ENCODE measurements around the gene CCDC89.

CCDC89 gene

DNA sequence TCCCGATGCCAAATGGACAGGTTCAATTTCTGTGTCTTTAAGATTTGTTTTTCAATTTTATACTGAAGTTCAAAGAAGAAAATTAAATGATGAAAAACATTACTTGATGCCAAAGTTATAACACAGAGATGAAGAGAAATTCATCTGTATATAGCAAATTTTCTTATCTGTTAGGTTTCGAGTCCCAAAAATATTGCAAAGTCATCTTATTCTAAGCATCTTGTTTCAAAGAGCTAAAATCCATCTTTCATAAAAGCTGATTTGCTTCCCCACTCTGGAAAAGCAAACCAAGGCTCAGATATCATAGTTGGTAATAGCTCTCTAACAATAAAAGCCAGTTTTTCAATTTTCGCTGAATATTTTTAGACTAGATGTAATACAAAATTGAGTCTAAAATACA, 19.0 kb upstream of the CCDC89 start:
- no peak overlapping the region for H3K27ac ChIP-seq
- TF ChIP-seq, protein P1, sequence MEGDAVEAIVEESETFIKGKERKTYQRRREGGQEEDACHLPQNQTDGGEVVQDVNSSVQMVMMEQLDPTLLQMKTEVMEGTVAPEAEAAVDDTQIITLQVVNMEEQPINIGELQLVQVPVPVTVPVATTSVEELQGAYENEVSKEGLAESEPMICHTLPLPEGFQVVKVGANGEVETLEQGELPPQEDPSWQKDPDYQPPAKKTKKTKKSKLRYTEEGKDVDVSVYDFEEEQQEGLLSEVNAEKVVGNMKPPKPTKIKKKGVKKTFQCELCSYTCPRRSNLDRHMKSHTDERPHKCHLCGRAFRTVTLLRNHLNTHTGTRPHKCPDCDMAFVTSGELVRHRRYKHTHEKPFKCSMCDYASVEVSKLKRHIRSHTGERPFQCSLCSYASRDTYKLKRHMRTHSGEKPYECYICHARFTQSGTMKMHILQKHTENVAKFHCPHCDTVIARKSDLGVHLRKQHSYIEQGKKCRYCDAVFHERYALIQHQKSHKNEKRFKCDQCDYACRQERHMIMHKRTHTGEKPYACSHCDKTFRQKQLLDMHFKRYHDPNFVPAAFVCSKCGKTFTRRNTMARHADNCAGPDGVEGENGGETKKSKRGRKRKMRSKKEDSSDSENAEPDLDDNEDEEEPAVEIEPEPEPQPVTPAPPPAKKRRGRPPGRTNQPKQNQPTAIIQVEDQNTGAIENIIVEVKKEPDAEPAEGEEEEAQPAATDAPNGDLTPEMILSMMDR (conservative IDR thresholded peaks at IDR 0.05) = no peak

DNA sequence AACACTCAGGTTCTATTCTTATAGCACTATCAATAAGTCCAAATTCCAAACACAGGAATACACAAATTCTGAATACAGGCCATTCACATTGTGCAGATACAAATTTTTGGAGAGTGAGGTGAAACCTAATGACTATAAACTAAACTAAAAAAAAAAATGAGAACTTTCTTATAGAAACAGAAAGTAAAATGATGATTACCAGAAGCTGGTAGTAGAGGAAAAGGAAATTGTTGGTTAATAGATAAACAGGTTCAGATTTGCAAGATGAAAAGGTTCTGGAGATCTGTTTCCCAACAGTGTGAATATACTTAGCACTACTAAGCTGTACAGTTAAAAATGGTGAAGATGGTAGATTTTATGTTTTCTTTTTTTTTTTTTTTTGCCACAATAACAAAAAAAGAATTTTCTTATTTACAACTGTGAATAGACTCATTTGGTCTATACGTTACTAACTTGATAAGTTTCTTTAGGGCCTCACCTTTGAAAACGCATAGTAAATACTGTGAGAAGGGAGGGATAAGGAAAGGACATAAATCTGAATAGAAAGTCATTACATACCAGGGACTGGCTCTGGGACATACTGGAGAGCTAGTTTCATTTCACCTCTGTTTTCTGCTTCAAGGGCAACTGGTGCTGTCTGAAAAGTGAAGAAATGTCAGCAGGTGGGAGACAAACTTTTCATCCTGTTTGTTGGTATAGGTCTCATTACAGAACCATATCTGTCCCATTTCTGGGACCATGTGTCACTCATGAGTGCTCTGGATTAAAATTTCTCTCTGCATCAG, 14.2 kb upstream of the CCDC89 start:
- TF ChIP-seq, protein P1 (conservative IDR thresholded peaks at IDR 0.05) = no peak

DNA sequence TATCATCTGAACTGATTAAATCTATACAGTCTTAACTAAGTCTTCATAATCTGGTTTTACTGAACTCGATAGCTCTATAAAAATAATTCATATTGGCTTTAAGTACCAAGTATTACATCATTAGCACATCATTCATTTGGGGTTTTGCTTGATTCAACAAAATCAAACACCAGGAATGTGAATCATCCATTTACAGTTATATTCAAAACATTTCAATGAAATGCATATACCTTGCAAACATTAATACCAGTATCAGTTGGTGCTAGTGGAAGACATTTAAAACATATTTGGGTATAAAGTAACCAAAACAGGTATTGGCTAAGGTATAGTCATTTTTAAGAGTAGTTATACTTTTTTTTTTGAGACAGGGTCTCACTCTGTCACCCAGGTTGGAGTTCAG, 12.2 kb upstream of the CCDC89 start:
- TF ChIP-seq, protein P1 (conservative IDR thresholded peaks at IDR 0.05) = no peak

More for the DNA sequence above, 14.2 kb upstream of the CCDC89 start:
- no peak overlapping the region for H3K27ac ChIP-seq

DNA sequence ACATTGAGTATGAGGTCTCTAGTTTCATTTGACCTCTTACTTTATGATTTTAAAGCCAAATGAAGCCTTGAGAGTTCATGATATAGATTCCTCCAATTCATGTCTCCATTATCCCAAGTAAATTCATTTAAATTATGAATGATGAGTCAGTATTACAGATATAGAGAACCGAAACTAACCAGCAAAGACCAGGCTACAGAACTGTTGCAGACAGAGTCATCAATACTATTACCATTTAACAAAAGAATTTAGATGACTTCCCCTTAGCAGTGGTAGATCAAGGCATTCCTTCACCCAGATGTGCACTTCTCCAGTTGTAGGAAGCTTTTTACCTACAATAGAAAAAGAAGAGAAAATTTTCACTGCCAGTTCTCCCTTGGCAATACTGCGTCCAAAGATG, 11.8 kb upstream of the CCDC89 start:
- no peak overlapping the region for H3K27ac ChIP-seq
- TF ChIP-seq, protein P1 (conservative IDR thresholded peaks at IDR 0.05) = no peak

More for the DNA sequence above, 12.2 kb upstream of the CCDC89 start:
- no peak overlapping the region for H3K27ac ChIP-seq

DNA sequence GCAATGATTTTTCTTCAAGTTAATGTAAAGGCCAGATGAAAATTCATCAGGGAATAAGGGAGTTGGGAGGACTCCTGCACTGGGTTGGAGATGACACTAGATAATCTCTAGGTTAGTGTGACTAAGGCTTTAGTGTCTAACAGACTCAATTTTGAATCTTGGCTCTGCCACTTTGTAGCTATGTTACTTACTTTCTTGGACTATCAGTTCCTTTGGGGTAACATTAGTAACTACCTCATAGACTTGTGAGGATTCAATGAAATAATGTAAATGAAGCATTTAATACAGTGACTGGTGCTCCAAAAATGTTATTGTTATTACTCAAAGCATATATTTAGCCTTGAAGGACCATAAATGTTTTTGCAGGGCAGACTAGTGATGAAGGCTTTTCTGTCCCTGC, 9.6 kb upstream of the CCDC89 start:
- peak overlapping the region; percentile 21; the same call in 1 of the 2 replicates for H3K27ac ChIP-seq
- TF ChIP-seq, protein P1 (conservative IDR thresholded peaks at IDR 0.05) = no peak

DNA sequence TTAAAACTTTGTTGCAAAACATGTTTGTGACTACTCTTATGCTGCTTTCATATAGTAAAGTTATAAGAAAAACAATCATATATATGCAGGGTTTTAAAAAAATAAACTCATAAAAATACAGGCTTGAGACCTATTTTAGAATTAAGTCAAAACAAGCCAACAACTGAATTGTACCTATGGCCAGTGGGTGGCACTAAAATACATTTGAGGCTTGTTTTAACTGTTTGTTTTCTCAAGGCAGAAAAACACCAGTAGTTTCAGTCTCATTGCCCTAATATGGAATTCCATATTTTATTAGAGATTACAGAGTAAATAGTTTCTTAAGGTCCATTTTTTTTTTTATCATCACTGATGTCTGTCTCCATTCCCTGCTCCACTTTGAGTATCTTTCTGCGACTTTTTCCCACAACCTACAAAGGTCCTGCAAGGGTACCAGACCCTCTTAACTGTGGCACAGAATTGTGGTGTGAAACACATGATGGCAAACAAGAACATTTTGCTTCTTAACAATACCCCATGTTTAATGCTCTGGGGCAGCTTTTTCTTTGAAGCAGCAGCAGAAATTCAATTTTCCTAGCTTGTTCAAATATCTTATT, 8.5 kb upstream of the CCDC89 start:
- TF ChIP-seq, protein P1 (conservative IDR thresholded peaks at IDR 0.05) = peak; percentile 82
- peak overlapping the region; percentile 21 for H3K27ac ChIP-seq

DNA sequence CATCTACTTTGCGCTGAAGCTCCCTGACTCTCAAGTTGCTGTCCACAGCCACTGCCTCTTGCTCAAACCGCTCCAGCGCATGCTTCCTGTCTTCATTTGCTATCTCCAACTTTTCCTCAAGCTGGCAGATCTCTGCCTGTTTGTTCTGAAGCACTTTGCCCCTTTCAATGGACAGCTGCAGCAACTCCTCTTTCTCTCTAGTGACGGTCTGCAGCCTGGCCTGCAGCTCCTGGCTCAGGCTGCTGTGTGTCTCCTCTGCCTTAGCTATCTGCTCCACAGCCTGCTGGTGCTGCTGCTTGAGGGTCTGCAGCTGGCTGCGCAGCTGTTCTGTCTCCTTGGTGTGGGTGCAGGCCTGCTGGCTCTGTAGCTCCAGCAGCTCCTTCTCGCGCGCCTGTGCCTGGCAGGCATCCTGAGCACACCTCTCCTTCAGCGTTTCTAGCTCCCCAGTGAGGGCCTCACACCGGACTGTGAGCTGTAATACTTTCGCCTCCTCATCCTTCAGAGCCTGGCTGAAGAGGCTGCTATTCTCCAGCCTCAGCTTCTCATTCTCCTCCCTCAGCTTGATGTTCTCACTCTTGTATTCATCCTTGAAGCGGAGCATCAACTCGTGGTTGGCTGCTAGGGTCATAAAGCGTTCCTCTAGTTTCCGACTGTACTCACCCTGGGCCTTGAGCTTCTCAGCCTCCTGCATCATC, 723 bp downstream of the CCDC89 start:
- TF ChIP-seq, protein P1 (conservative IDR thresholded peaks at IDR 0.05) = no peak
- no peak overlapping the region for H3K27ac ChIP-seq
